PC-9 (cell line): ENCODE data around the gene RPL19. TPM values are rescaled to one million over a fixed set of nuclear protein-coding genes. Genes with fewer than 3 reads are reported as not detected.

Source experiments
- BruUV-seq: library from RNA; stranded (reverse); fragments of 400-500 nt; replicated peaks from 2 replicates; lab custom pipeline; 2021; lab: Mats Ljungman, UMichigan
- CTCF ChIA-PET: fragments of 300-600 bp; sonication (Branson Sonifier 250); formaldehyde crosslinking; loops from one replicate; lab custom pipeline; 2022; ENCODE audit warnings: antibody characterized with exemption; lab: Charles Lee
- POLR2A ChIA-PET: fragments of 300-600 bp; sonication (Branson Sonifier 250); formaldehyde crosslinking; loops from one replicate; lab custom pipeline; 2022; ENCODE audit warnings: antibody characterized with exemption; ENCODE audit not compliant: unreplicated experiment; lab: Charles Lee
- DNase-seq, 2 experiments: peaks; one replicate each; pipeline versions ENCODE4 v3.0.0 to v3.0.0-alpha.2; 2015 to 2022; ENCODE audit warnings: mixed read lengths in 1 of 2
- H2AFZ ChIP-seq: fragments of 200-600 bp; sonication (generic); 2 replicates; pipeline ENCODE4 v1.8.1; 2017; ENCODE audit warnings: antibody characterized with exemption
- H3F3A ChIP-seq: fragments of 200-600 bp; sonication (generic); 2 replicates; pipeline ENCODE4 v1.8.1; 2017; ENCODE audit warnings: antibody characterized with exemption, mild to moderate bottlenecking, low read depth; ENCODE audit not compliant: insufficient read depth
- H3K27ac ChIP-seq: fragments of 200-600 bp; sonication (generic); 2 replicates; pipeline ENCODE4 v1.6.1; 2016; ENCODE audit warnings: mixed run types
- H3K27me3 ChIP-seq: fragments of 200-600 bp; sonication (generic); 2 replicates; pipeline ENCODE4 v1.6.1; 2016; ENCODE audit warnings: low read depth, mixed run types; ENCODE audit not compliant: insufficient read depth
- H3K36me3 ChIP-seq: fragments of 200-600 bp; sonication (generic); 2 replicates; pipeline ENCODE4 v1.6.1; 2016; ENCODE audit warnings: low read depth, mixed run types
- H3K4me1 ChIP-seq: fragments of 200-600 bp; sonication (generic); replicated peaks from 2 replicates; pipeline ENCODE4 v1.6.1; 2016; ENCODE audit warnings: mixed run types; ENCODE audit not compliant: insufficient read depth
- H3K4me2 ChIP-seq: fragments of 200-600 bp; sonication (generic); 2 replicates; pipeline ENCODE4 v1.6.1; 2017; ENCODE audit warnings: mixed run types
- H3K4me3 ChIP-seq: fragments of 200-600 bp; sonication (generic); 2 replicates; pipeline ENCODE4 v1.6.1; 2016; ENCODE audit warnings: mixed run types
- H3K79me2 ChIP-seq: fragments of 200-600 bp; sonication (generic); 2 replicates; pipeline ENCODE4 v1.6.1; 2017; ENCODE audit warnings: low read depth, mixed run types
- H3K9me2 ChIP-seq: fragments of 200-600 bp; sonication (generic); 2 replicates; pipeline ENCODE4 v1.8.1; 2017; ENCODE audit warnings: mild to moderate bottlenecking; ENCODE audit not compliant: insufficient read depth
- H3K9me3 ChIP-seq: fragments of 200-600 bp; sonication (generic); 2 replicates; pipeline ENCODE4 v1.8.1; 2016; ENCODE audit warnings: low read depth; ENCODE audit not compliant: insufficient read depth
- H4K20me1 ChIP-seq: fragments of 200-600 bp; sonication (generic); 2 replicates; pipeline ENCODE4 v1.8.1; 2017; ENCODE audit not compliant: insufficient read depth
- EZH2 ChIP-seq: fragments of 200-600 bp; sonication (generic); IDR thresholded peaks from 2 replicates; pipeline ENCODE4 v1.8.0; 2017; ENCODE audit warnings: antibody characterized with exemption, low read depth
- intact Hi-C: fragments of 100-400 bp; cut with micrococcal nuclease; formaldehyde crosslinking; loops from one replicate; pipeline ENCODE4 v1.10.0; 2022; ENCODE audit not compliant: unreplicated experiment
- total RNA-seq: library from RNA; stranded (reverse); gene quantifications from 2 replicates; pipeline ENCODE4 v1.2.3, GENCODE V29; 2021
- TF ChIP-seq, protein P1 (sequence below): fragments of 200-600 bp; sonication (generic); conservative IDR thresholded peaks from 2 replicates; pipeline ENCODE4 v1.6.1; 2017; ENCODE audit warnings: mixed run types, antibody characterized with exemption, mild to moderate bottlenecking, moderate library complexity

Gene RPL19
- total RNA-seq, 1 experiment from 2014 or later, result 1,670 TPM

DNA sequence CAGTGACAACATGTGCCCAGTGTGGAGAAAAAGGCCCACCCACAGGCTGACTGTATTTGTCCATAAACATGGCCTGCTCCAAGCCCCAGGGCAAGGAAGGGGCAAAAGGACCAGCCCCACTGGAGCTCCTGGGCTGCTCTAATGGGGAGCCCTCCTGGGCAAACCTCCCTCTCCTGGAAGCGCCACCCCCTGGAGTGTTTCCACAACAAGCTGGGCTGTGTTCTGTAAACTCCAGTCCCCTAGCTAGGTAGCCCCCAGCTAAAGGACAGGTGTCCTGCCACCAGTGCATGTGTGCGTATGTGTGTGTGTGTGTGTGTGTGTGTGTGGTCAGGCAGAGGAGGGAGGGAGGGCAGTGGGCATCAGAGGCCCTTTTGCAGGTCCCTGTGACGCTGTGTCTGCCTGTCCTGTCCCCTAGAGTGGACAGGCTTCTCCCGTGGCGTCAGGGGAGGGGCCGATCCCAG, 36.9 kb downstream of the RPL19 start:
- Histone ChIP-seq H3K4me1 (peaks cover 13% of the 10 kb centered on the region), H4K20me1 (no peaks in the 10 kb centered on the region), H3K79me2 (no peaks in the 10 kb centered on the region), H3F3A (peaks cover 7% of the 10 kb centered on the region), H3K27me3 (no peaks in the 10 kb centered on the region), H3K27ac (no peak overlapping the region), H3K4me2 (no peak overlapping the region), H2AFZ (no peak overlapping the region), H3K9me2 (no peaks in the 10 kb centered on the region), H3K36me3 (no peaks in the 10 kb centered on the region), H3K9me3 (no peaks in the 10 kb centered on the region), H3K4me3 (no peak overlapping the region)
- no TSS peak for BruUV-seq
- CTCF ChIA-PET, result interaction anchor here (1.7 kb wide), 1 partner anchor 7 kb away, joined by 4 read pairs; no protein-coding TSS in a partner anchor
- TF ChIP-seq EZH2, result no peak
- TF ChIP-seq, protein P1, sequence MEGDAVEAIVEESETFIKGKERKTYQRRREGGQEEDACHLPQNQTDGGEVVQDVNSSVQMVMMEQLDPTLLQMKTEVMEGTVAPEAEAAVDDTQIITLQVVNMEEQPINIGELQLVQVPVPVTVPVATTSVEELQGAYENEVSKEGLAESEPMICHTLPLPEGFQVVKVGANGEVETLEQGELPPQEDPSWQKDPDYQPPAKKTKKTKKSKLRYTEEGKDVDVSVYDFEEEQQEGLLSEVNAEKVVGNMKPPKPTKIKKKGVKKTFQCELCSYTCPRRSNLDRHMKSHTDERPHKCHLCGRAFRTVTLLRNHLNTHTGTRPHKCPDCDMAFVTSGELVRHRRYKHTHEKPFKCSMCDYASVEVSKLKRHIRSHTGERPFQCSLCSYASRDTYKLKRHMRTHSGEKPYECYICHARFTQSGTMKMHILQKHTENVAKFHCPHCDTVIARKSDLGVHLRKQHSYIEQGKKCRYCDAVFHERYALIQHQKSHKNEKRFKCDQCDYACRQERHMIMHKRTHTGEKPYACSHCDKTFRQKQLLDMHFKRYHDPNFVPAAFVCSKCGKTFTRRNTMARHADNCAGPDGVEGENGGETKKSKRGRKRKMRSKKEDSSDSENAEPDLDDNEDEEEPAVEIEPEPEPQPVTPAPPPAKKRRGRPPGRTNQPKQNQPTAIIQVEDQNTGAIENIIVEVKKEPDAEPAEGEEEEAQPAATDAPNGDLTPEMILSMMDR, result no peak
- no peak for DNase-seq
- POLR2A ChIA-PET, result interaction anchor here (0.5 to 0.6 kb wide), 2 partner anchors 105 to 584 kb away, joined by 4 to 5 read pairs; no protein-coding TSS in a partner anchor
- intact Hi-C loops, result no loop called here

- TF ChIP-seq, protein P1, result no peak
- TF ChIP-seq EZH2, result no peak
- CTCF ChIA-PET, result no interaction called here
- intact Hi-C loops, result no loop called here
Observed at GRCh38 chr17:39237586-39237985, 37.5 kb downstream of the RPL19 start.

DNA sequence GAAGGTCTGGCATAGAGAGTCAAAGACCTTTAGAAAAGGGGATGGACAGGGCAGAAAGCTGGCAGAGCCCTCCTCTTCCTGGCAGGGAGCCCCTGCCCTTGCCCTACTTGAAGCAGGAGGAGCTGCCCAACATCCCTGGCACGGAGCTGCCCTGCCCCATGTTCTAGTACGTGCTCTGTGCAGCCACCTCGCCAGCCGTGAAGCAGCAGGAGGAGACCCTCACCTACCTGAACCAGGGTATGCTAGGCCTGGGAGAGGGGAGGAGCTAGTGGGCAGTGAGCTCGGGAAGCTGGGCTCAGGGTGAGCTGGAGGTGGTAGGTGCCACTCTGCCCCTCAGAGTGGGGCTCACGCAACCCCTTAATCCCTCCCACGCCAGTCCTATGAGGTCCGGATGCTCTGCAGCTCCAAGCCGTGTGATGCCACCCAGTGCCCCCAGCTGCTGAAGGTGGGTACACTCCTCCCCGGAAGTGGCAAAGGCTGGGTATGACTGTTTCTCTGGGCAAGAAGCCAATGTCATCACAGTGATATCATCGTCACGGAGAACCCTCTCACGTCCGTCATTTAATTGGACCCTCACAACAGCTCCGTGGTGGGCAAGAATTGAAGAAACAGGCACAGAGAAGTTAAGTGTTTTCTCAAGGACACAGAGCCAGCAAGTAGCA, 38.4 kb downstream of the RPL19 start:
- Histone ChIP-seq H4K20me1 (no peaks in the 10 kb centered on the region), H3K36me3 (no peaks in the 10 kb centered on the region), H3K27ac (no peak overlapping the region), H3K79me2 (no peaks in the 10 kb centered on the region), H3K9me2 (no peaks in the 10 kb centered on the region), H3K9me3 (no peaks in the 10 kb centered on the region), H3K4me3 (no peak overlapping the region), H3F3A (peaks cover 7% of the 10 kb centered on the region), H2AFZ (0 out of 2 replicates have a peak overlapping the region, but pooled peaks have one; percentile 3), H3K4me2 (peak overlapping the region; percentile 56), H3K27me3 (no peaks in the 10 kb centered on the region), H3K4me1 (peaks cover 13% of the 10 kb centered on the region)
- CTCF ChIA-PET, result interaction anchor here (0.6 to 1.2 kb wide), 3 partner anchors 31 to 247 kb away, joined by 3 to 9 read pairs (median 6); partner anchors contain the start of gene MED1
- peak; percentile 50 to 68 for DNase-seq
- POLR2A ChIA-PET, result interaction anchor here (0.5 to 0.9 kb wide), 3 partner anchors 35 to 775 kb away, joined by 3 to 4 read pairs (median 3); no protein-coding TSS in a partner anchor
- TF ChIP-seq EZH2, result no peak
- TF ChIP-seq, protein P1, result no peak
- BruUV-seq, result no TSS peak
- intact Hi-C loops, result no loop called here

More at GRCh38 chr17:39237586-39237985, 37.5 kb downstream of the RPL19 start:
- no TSS peak for BruUV-seq
- POLR2A ChIA-PET, result interaction anchor here (0.6 kb wide), 1 partner anchor 38 kb away, joined by 12 read pairs; the partner anchor contains the start of gene RPL19
- Histone ChIP-seq H3F3A (peaks cover 7% of the 10 kb centered on the region), H3K79me2 (no peaks in the 10 kb centered on the region), H3K4me1 (peaks cover 13% of the 10 kb centered on the region), H3K27ac (no peak overlapping the region), H3K27me3 (no peaks in the 10 kb centered on the region), H3K36me3 (no peaks in the 10 kb centered on the region), H4K20me1 (no peaks in the 10 kb centered on the region), H3K4me2 (no peak overlapping the region), H3K9me2 (no peaks in the 10 kb centered on the region), H3K4me3 (no peak overlapping the region), H3K9me3 (no peaks in the 10 kb centered on the region), H2AFZ (no peak overlapping the region)
- DNase-seq, result no peak
